HEK293 (cell line): ENCODE data around the gene GJA3.

Experiments
- CTCF ChIP-seq: fragments of 450-650 bp; formaldehyde crosslinking; IDR thresholded peaks from 2 replicates; pipeline ENCODE4 v1.5.1; 2016; ENCODE audit warnings: missing biosample characterization, missing genetic modification characterization
- TCF7L2 ChIP-seq: IDR thresholded peaks from 2 replicates; pipeline ENCODE4 v1.6.1; 2011; ENCODE audit warnings: low read depth, mild to moderate bottlenecking, inconsistent platforms, low read length, moderate library complexity, borderline replicate concordance
- YY1 ChIP-seq: fragments of 450-650 bp; formaldehyde crosslinking; IDR thresholded peaks from 2 replicates; pipeline ENCODE4 v1.5.1; 2018; ENCODE audit warnings: missing biosample characterization, missing genetic modification characterization
- ZBTB8A ChIP-seq: fragments of 450-650 bp; formaldehyde crosslinking; IDR thresholded peaks from 2 replicates; pipeline ENCODE4 v1.5.1; 2016; ENCODE audit warnings: missing biosample characterization, missing genetic modification characterization
- ZNF121 ChIP-seq: fragments of 450-650 bp; formaldehyde crosslinking; IDR thresholded peaks from 2 replicates; pipeline ENCODE4 v1.5.1; 2016; ENCODE audit warnings: missing biosample characterization, missing genetic modification characterization
- ZNF174 ChIP-seq: fragments of 450-650 bp; formaldehyde crosslinking; IDR thresholded peaks from 2 replicates; pipeline ENCODE4 v1.5.0; 2017; ENCODE audit warnings: missing biosample characterization, mild to moderate bottlenecking, missing genetic modification characterization
- ZNF274 ChIP-seq, 2 experiments: fragments of 200-500 bp in 1 of 2; fragments of 450-650 bp in 1 of 2; sonication (Bioruptor generic) in 1 of 2; formaldehyde crosslinking in 1 of 2; IDR thresholded peaks; 2 replicates each; pipeline versions ENCODE4 v1.5.1 to v1.6.1; 2014 to 2016; ENCODE audit warnings: borderline replicate concordance in 1 of 2, inconsistent platforms in 1 of 2, low read length in 1 of 2, missing biosample characterization in 1 of 2, missing genetic modification characterization in 1 of 2
- ZNF280D ChIP-seq: fragments of 450-650 bp; formaldehyde crosslinking; IDR thresholded peaks from 2 replicates; pipeline ENCODE4 v1.5.1; 2016; ENCODE audit warnings: missing biosample characterization, missing genetic modification characterization
- ZNF423 ChIP-seq: fragments of 450-650 bp; formaldehyde crosslinking; IDR thresholded peaks from 2 replicates; pipeline ENCODE4 v1.5.1; 2016; ENCODE audit warnings: missing biosample characterization, missing genetic modification characterization
- ZNF529 ChIP-seq: fragments of 450-650 bp; formaldehyde crosslinking; IDR thresholded peaks from 2 replicates; pipeline ENCODE4 v1.5.1; 2017; ENCODE audit warnings: missing genetic modification characterization, missing biosample characterization; ENCODE audit not compliant: insufficient replicate concordance
- ZNF76 ChIP-seq: fragments of 450-650 bp; formaldehyde crosslinking; IDR thresholded peaks from 2 replicates; pipeline ENCODE4; 2016; ENCODE audit warnings: low read depth, missing biosample characterization, missing genetic modification characterization, borderline replicate concordance
- ZSCAN18 ChIP-seq: fragments of 450-650 bp; formaldehyde crosslinking; IDR thresholded peaks from 2 replicates; pipeline ENCODE4 v1.5.1; 2016; ENCODE audit warnings: missing biosample characterization, missing genetic modification characterization

GRCh38 chr13:20185366-20186056 is 24.7 kb upstream of the GJA3 start:
- TF ChIP-seq ZBTB8A (tag by site-specific recombination) (no peak), CTCF (no peak), ZNF174 (tag by site-specific recombination) (no peak), YY1 (tag by site-specific recombination) (no peak), ZNF121 (no peak), ZNF76 (tag by site-specific recombination) (no peak), ZNF274 (IDR thresholded peaks at IDR 0.05; ENCODE audit: low read length) (no peak), ZNF274 (tag by site-specific recombination; IDR thresholded peaks at IDR 0.05; ENCODE audit: borderline replicate concordance) (no peak), TCF7L2 (no peak), ZNF529 (tag by site-specific recombination) (no peak), ZNF280D (tag by site-specific recombination) (no peak), ZSCAN18 (tag by site-specific recombination) (no peak), ZNF423 (tag by site-specific recombination) (no peak)
